ENCODE data around the gene CLDN9. TPM values are rescaled to one million over a fixed set of nuclear protein-coding genes. Genes with fewer than 3 reads are reported as not detected.

The CLDN9 gene
- total RNA-seq, 2 experiments from 2014 or later: 0.23 to 0.28 TPM

- CTCF ChIA-PET: interaction anchor here (1.0 to 9.9 kb wide), 2 partner anchors 12 to 13 kb away, joined by 3 to 72 read pairs; no protein-coding TSS in a partner anchor
- no peaks in the 10 kb centered on the region for H3K9me3 Mint-ChIP-seq
- H3K36me3 Mint-ChIP-seq (ENCODE audit: low read depth): no peaks in the 10 kb centered on the region
- H3K4me3 Mint-ChIP-seq: no peak overlapping the region
- no peak overlapping the region for H3K27ac Mint-ChIP-seq
- H3K27me3 Mint-ChIP-seq: peaks cover 28% of the 10 kb centered on the region
- peaks cover 13% of the 10 kb centered on the region for H3K4me1 Mint-ChIP-seq
- DNase-seq: no peak
- POLR2A ChIA-PET: no interaction called here
Observed at GRCh38 chr16:3015865-3016521, 3.3 kb downstream of the CLDN9 start.

- Mint-ChIP-seq H3K4me3 (no peak overlapping the region), H3K27ac (no peak overlapping the region), H3K9me3 (no peaks in the 10 kb centered on the region), H3K27me3 (peaks cover 24% of the 10 kb centered on the region), H3K4me1 (peaks cover 25% of the 10 kb centered on the region), H3K36me3 (ENCODE audit: low read depth) (peaks cover 6% of the 10 kb centered on the region)
- ChIA-PET POLR2A (interaction anchor here (1.6 kb wide), 1 partner anchor 9 kb away, joined by 4 read pairs; no protein-coding TSS in a partner anchor), CTCF (interaction anchor here (9.9 kb wide), 1 partner anchor 15 kb away, joined by 72 read pairs; no protein-coding TSS in a partner anchor)
- no peak for DNase-seq
Observed at GRCh38 chr16:3017344-3017743, 4.6 kb downstream of the CLDN9 start.

- H3K4me3 Mint-ChIP-seq: no peak within 1 kb of the TSS
- peaks cover 18% of the 10 kb centered on the region for H3K27me3 Mint-ChIP-seq
- ChIA-PET POLR2A (interaction anchor here (1.6 kb wide), 1 partner anchor 10 kb away, joined by 4 read pairs; no protein-coding TSS in a partner anchor), CTCF (interaction anchor here (2.8 to 9.9 kb wide), 3 partner anchors 14 to 111 kb away, joined by 14 to 97 read pairs (median 72); no protein-coding TSS in a partner anchor)
- peaks cover 9% of the 10 kb centered on the region for H3K36me3 Mint-ChIP-seq (ENCODE audit: low read depth)
- peaks cover 31% of the 10 kb centered on the region for H3K4me1 Mint-ChIP-seq
- no peaks in the 10 kb centered on the region for H3K9me3 Mint-ChIP-seq
- peak; percentile 30 for DNase-seq
- H3K27ac Mint-ChIP-seq: no peak within 1 kb of the TSS
Observed at GRCh38 chr16:3017794-3018506, 5.2 kb downstream of the CLDN9 start, which contains the start of gene CLDN6. TSS of gene CLDN6 (minus strand) at chr16:3018183. CDS start at chr16:3016021, 2,162 bp downstream.

- Mint-ChIP-seq H3K4me1 (peaks cover 43% of the 10 kb centered on the region), H3K27ac (peak overlapping the region; percentile 42), H3K27me3 (peaks cover 11% of the 10 kb centered on the region), H3K9me3 (no peaks in the 10 kb centered on the region), H3K4me3 (peak overlapping the region; percentile 83), H3K36me3 (ENCODE audit: low read depth) (peaks cover 13% of the 10 kb centered on the region)
- DNase-seq: no peak
- ChIA-PET POLR2A (interaction anchor here (1.0 to 4.7 kb wide), 12 partner anchors 9 to 131 kb away, joined by 3 to 52 read pairs (median 6); partner anchors contain the start of genes IL32, PAQR4, PKMYT1 and ZNF213), CTCF (interaction anchor here (0.6 to 9.9 kb wide), 7 partner anchors 12 to 148 kb away, joined by 3 to 97 read pairs (median 4); no protein-coding TSS in a partner anchor)
Observed at GRCh38 chr16:3019594-3020246, 7.0 kb downstream of the CLDN9 start.

GRCh38 chr16:3020247-3020603 lies 7.5 kb downstream of the CLDN9 start, which contains the start of gene TNFRSF12A:
TSS of gene TNFRSF12A (plus strand) at chr16:3020368. CDS start at chr16:3020398, 30 bp downstream.
- POLR2A ChIA-PET: interaction anchor here (1.0 to 4.7 kb wide), 13 partner anchors 9 to 130 kb away, joined by 3 to 52 read pairs (median 6); partner anchors contain the start of genes IL32, PAQR4, PKMYT1 and ZNF213
- H3K4me1 Mint-ChIP-seq: peaks cover 44% of the 10 kb centered on the region
- peaks cover 11% of the 10 kb centered on the region for H3K27me3 Mint-ChIP-seq
- peak; percentile 79 for DNase-seq
- H3K9me3 Mint-ChIP-seq: no peaks in the 10 kb centered on the region
- peak within 1 kb of the TSS; percentile 83 for H3K27ac Mint-ChIP-seq
- CTCF ChIA-PET: interaction anchor here (0.6 to 9.9 kb wide), 7 partner anchors 11 to 148 kb away, joined by 3 to 97 read pairs (median 4); no protein-coding TSS in a partner anchor
- peak within 1 kb of the TSS; percentile 83 for H3K4me3 Mint-ChIP-seq
- peaks cover 13% of the 10 kb centered on the region for H3K36me3 Mint-ChIP-seq (ENCODE audit: low read depth)

GRCh38 chr16:3020604-3021448 lies 8.1 kb downstream of the CLDN9 start:
- H3K27ac Mint-ChIP-seq: peak overlapping the region; percentile 83
- peak overlapping the region; percentile 83 for H3K4me3 Mint-ChIP-seq
- H3K4me1 Mint-ChIP-seq: peaks cover 48% of the 10 kb centered on the region
- H3K36me3 Mint-ChIP-seq (ENCODE audit: low read depth): peaks cover 13% of the 10 kb centered on the region
- ChIA-PET POLR2A (interaction anchor here (0.8 to 4.7 kb wide), 16 partner anchors 8 to 130 kb away, joined by 3 to 52 read pairs (median 5); partner anchors contain the start of genes IL32, PAQR4, PKMYT1 and ZNF213), CTCF (interaction anchor here (0.6 to 9.9 kb wide), 8 partner anchors 11 to 147 kb away, joined by 3 to 97 read pairs (median 9); no protein-coding TSS in a partner anchor)
- H3K27me3 Mint-ChIP-seq: peaks cover 11% of the 10 kb centered on the region
- no peaks in the 10 kb centered on the region for H3K9me3 Mint-ChIP-seq
- peak; percentile 48 for DNase-seq

GRCh38 chr16:3021449-3022207 lies 8.9 kb downstream of the CLDN9 start:
- peaks cover 51% of the 10 kb centered on the region for H3K4me1 Mint-ChIP-seq
- peak overlapping the region; percentile 83 for H3K27ac Mint-ChIP-seq
- H3K9me3 Mint-ChIP-seq: no peaks in the 10 kb centered on the region
- POLR2A ChIA-PET: interaction anchor here (0.7 to 4.7 kb wide), 14 partner anchors 7 to 116 kb away, joined by 3 to 52 read pairs (median 4); partner anchors contain the start of genes FLYWCH1, PAQR4, PKMYT1 and ZNF213
- H3K4me3 Mint-ChIP-seq: peak overlapping the region; percentile 73
- peak; percentile 79 for DNase-seq
- H3K27me3 Mint-ChIP-seq: peaks cover 9% of the 10 kb centered on the region
- peaks cover 21% of the 10 kb centered on the region for H3K36me3 Mint-ChIP-seq (ENCODE audit: low read depth)
- CTCF ChIA-PET: interaction anchor here (1.0 to 9.9 kb wide), 6 partner anchors 10 to 107 kb away, joined by 3 to 97 read pairs (median 12); no protein-coding TSS in a partner anchor

GRCh38 chr16:3022208-3022683 lies 9.5 kb downstream of the CLDN9 start:
- peak overlapping the region; percentile 83 for H3K27ac Mint-ChIP-seq
- POLR2A ChIA-PET: interaction anchor here (0.7 to 4.7 kb wide), 12 partner anchors 9 to 149 kb away, joined by 3 to 52 read pairs (median 4); partner anchors contain the start of genes FLYWCH1, PAQR4 and PKMYT1
- CTCF ChIA-PET: interaction anchor here (1.8 to 9.9 kb wide), 5 partner anchors 9 to 107 kb away, joined by 5 to 97 read pairs (median 18); no protein-coding TSS in a partner anchor
- H3K4me3 Mint-ChIP-seq: peak overlapping the region; percentile 73
- no peaks in the 10 kb centered on the region for H3K9me3 Mint-ChIP-seq
- H3K36me3 Mint-ChIP-seq (ENCODE audit: low read depth): peaks cover 27% of the 10 kb centered on the region
- peaks cover 5% of the 10 kb centered on the region for H3K27me3 Mint-ChIP-seq
- peak; percentile 86 for DNase-seq
- H3K4me1 Mint-ChIP-seq: peaks cover 51% of the 10 kb centered on the region

GRCh38 chr16:3022684-3023414 lies 10.1 kb downstream of the CLDN9 start:
- Mint-ChIP-seq H3K27ac (peak overlapping the region; percentile 83), H3K36me3 (ENCODE audit: low read depth) (peaks cover 27% of the 10 kb centered on the region), H3K4me3 (peak overlapping the region; percentile 73), H3K9me3 (no peaks in the 10 kb centered on the region), H3K4me1 (peaks cover 54% of the 10 kb centered on the region), H3K27me3 (peaks cover 5% of the 10 kb centered on the region)
- CTCF ChIA-PET: interaction anchor here (1.2 to 9.9 kb wide), 6 partner anchors 9 to 106 kb away, joined by 3 to 97 read pairs (median 12); no protein-coding TSS in a partner anchor
- peak; percentile 37 for DNase-seq
- POLR2A ChIA-PET: interaction anchor here (1.0 to 4.7 kb wide), 18 partner anchors 9 to 378 kb away, joined by 3 to 52 read pairs (median 4); partner anchors contain the start of genes FLYWCH1, IL32, PAQR4 and PKMYT1

GRCh38 chr16:3023415-3023668 lies 10.6 kb downstream of the CLDN9 start:
- H3K4me3 Mint-ChIP-seq: peak overlapping the region; percentile 73
- peak overlapping the region; percentile 83 for H3K27ac Mint-ChIP-seq
- ChIA-PET CTCF (interaction anchor here (1.2 to 9.9 kb wide), 7 partner anchors 8 to 106 kb away, joined by 3 to 97 read pairs (median 7); no protein-coding TSS in a partner anchor), POLR2A (interaction anchor here (1.0 to 4.7 kb wide), 16 partner anchors 9 to 378 kb away, joined by 3 to 52 read pairs (median 4); partner anchors contain the start of genes IL32, PKMYT1, ZNF174 and ZNF213)
- peaks cover 27% of the 10 kb centered on the region for H3K36me3 Mint-ChIP-seq (ENCODE audit: low read depth)
- DNase-seq: no peak
- H3K9me3 Mint-ChIP-seq: no peaks in the 10 kb centered on the region
- H3K27me3 Mint-ChIP-seq: peaks cover 6% of the 10 kb centered on the region
- H3K4me1 Mint-ChIP-seq: peaks cover 54% of the 10 kb centered on the region
